GM10266 (cell line): ENCODE results near the gene ZNF831.

Experiments
- DNase-seq: peaks from one replicate; pipeline ENCODE4 v3.0.0; 2012; ENCODE audit errors: extremely low spot score
- CTCF ChIP-seq: IDR thresholded peaks from 2 replicates; pipeline ENCODE4 v1.5.1; 2012; ENCODE audit warnings: mild to moderate bottlenecking, low read depth; ENCODE audit not compliant: control insufficient read depth, insufficient read depth; ENCODE audit errors: missing control alignments

ZNF831 gene

GRCh38 chr20:59146780-59147565 is 16.6 kb upstream of the ZNF831 start:
- TF ChIP-seq CTCF: no peak
- DNase-seq: no peak

- DNase-seq: no peak
- no peak for TF ChIP-seq CTCF
These were observed 16.0 kb upstream of the ZNF831 start for GRCh38 chr20:59147586-59147985.

- no peak for TF ChIP-seq CTCF
These were observed 14.7 kb upstream of the ZNF831 start for GRCh38 chr20:59148701-59149493.

GRCh38 chr20:59149678-59150504 is 13.7 kb upstream of the ZNF831 start:
- DNase-seq: no peak
- TF ChIP-seq CTCF: no peak

More at GRCh38 chr20:59148701-59149493, 14.7 kb upstream of the ZNF831 start:
- DNase-seq: no peak

- DNase-seq: no peak
- no peak for TF ChIP-seq CTCF
These were observed 12.8 kb upstream of the ZNF831 start for GRCh38 chr20:59150821-59151251.

GRCh38 chr20:59151391-59151790 is 12.2 kb upstream of the ZNF831 start:
- DNase-seq: no peak
- TF ChIP-seq CTCF: no peak
